ENCODE results near the gene ATP11A. TPM values are rescaled to one million over a fixed set of nuclear protein-coding genes. Genes with fewer than 3 reads are reported as not detected.

ATP11A gene
- total RNA-seq, 1 experiment from 2014 or later = 9.4 TPM

DNA sequence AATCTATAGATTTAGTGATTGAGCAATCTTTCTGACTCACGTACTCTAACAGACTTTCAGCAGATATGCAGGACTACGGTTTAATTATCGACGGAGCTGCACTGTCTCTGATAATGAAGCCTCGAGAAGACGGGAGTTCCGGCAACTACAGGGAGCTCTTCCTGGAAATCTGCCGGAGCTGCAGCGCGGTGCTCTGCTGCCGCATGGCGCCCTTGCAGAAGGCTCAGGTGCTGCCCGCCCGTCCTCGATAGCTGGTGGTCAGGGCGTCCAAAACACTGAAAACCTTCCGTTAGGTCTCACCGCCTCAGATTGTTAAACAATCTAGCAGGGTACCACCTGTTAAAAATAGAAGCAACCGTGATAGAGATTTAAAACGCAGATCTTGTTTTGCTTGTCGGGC, 166.0 kb downstream of the ATP11A start:
- Histone ChIP-seq H3K27ac (ENCODE audit: low read depth, low read length, poor library complexity, severe bottlenecking) (no peak overlapping the region), H3K36me3 (ENCODE audit: insufficient read depth, low read length, poor library complexity, severe bottlenecking) (no peaks in the 10 kb centered on the region), H3K4me3 (ENCODE audit: low read depth, low read length, poor library complexity, severe bottlenecking) (no peak overlapping the region), H3K27me3 (replicated peaks; ENCODE audit: insufficient read depth, low read depth, low read length, poor library complexity) (no peaks in the 10 kb centered on the region), H3K9me3 (ENCODE audit: low read depth, low read length, poor library complexity, severe bottlenecking) (no peaks in the 10 kb centered on the region), H3K4me1 (ENCODE audit: insufficient read depth, low read length, poor library complexity, severe bottlenecking) (no peaks in the 10 kb centered on the region)
- DNase-seq (ENCODE audit: low spot score) = no peak
- no TSS peak for BruUV-seq (replicated peaks)
- POLR2A ChIA-PET (ENCODE audit: low non-redundant PET) = no interaction called here
- CTCF ChIA-PET = no interaction called here
- intact Hi-C loops (cut with micrococcal nuclease; ENCODE audit: unreplicated experiment) = no loop called here
- no peak for TF ChIP-seq EZH2 (IDR thresholded peaks at IDR 0.05; ENCODE audit: borderline replicate concordance, low read depth, low read length, poor library complexity, severe bottlenecking)
- TF ChIP-seq, protein P1, sequence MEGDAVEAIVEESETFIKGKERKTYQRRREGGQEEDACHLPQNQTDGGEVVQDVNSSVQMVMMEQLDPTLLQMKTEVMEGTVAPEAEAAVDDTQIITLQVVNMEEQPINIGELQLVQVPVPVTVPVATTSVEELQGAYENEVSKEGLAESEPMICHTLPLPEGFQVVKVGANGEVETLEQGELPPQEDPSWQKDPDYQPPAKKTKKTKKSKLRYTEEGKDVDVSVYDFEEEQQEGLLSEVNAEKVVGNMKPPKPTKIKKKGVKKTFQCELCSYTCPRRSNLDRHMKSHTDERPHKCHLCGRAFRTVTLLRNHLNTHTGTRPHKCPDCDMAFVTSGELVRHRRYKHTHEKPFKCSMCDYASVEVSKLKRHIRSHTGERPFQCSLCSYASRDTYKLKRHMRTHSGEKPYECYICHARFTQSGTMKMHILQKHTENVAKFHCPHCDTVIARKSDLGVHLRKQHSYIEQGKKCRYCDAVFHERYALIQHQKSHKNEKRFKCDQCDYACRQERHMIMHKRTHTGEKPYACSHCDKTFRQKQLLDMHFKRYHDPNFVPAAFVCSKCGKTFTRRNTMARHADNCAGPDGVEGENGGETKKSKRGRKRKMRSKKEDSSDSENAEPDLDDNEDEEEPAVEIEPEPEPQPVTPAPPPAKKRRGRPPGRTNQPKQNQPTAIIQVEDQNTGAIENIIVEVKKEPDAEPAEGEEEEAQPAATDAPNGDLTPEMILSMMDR (conservative IDR thresholded peaks at IDR 0.05; ENCODE audit: low read depth, low read length) = no peak

DNA sequence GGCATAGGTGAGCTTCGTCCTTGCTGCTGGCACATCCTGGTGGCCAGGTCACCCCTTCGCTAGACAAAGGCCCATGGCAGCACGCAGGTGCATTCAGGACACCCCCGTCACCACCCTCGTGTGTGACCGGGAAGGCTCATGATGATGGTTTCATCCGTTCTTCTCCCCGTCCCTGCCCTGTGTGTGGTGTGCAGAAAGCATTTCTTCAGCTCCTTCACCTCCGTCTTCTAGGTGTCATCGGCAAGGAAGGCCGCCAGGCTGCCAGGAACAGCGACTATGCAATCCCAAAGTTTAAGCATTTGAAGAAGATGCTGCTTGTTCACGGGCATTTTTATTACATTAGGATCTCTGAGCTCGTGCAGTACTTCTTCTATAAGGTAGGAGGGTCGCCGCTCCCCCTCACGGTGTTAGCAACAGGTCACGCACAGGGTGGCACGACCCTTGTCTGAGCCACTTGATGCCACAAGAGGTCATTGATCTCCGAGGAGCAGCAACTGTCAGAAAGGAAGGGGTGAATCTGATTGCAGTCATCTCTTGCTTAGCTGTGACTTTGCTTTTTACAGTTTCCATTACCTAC, 168.2 kb downstream of the ATP11A start:
- ChIA-PET CTCF (no interaction called here), POLR2A (ENCODE audit: low non-redundant PET) (no interaction called here)
- H3K27me3 ChIP-seq (replicated peaks; ENCODE audit: insufficient read depth, low read depth, low read length, poor library complexity) = no peaks in the 10 kb centered on the region
- H3K36me3 ChIP-seq (ENCODE audit: insufficient read depth, low read length, poor library complexity, severe bottlenecking) = no peaks in the 10 kb centered on the region
- no peak overlapping the region for H3K4me3 ChIP-seq (ENCODE audit: low read depth, low read length, poor library complexity, severe bottlenecking)
- TF ChIP-seq EZH2 (IDR thresholded peaks at IDR 0.05; ENCODE audit: borderline replicate concordance, low read depth, low read length, poor library complexity, severe bottlenecking) = no peak
- TF ChIP-seq, protein P1 (conservative IDR thresholded peaks at IDR 0.05; ENCODE audit: low read depth, low read length) = no peak
- no peaks in the 10 kb centered on the region for H3K9me3 ChIP-seq (ENCODE audit: low read depth, low read length, poor library complexity, severe bottlenecking)
- no peaks in the 10 kb centered on the region for H3K4me1 ChIP-seq (ENCODE audit: insufficient read depth, low read length, poor library complexity, severe bottlenecking)
- no peak overlapping the region for H3K27ac ChIP-seq (ENCODE audit: low read depth, low read length, poor library complexity, severe bottlenecking)
- no TSS peak for BruUV-seq (replicated peaks)
- intact Hi-C loops (cut with micrococcal nuclease; ENCODE audit: unreplicated experiment) = no loop called here
- DNase-seq (ENCODE audit: low spot score) = no peak

DNA sequence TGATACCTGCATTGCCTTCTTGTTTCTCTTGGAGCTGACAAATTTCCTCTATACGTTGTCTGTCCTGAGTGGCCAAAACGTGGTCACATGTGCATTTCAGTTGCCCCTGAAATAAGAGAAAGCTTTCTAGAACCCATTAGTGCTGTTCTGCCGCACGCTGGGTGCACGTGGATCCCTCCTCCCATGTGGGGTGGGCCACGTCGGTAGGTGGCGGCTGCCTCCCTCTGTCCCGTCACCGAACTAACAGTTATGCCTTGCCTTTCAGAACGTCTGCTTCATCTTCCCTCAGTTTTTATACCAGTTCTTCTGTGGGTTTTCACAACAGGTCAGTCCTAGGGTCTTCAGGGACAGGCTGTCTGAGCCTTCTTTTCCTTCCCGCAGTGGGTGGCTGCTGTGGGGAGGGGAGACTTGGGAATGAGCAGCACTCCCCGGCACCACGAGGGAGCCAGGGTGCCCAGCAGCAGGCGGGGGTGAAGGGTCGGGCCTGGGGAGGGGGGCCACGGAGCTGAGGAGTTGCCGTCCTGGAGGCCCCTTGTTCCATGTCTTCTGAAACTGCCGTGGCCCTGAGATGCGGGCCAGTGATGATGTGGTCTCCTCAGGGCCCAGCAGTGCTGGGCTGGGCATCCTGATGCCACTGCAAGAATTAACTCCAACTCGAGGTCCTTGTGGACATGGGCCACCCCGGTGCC, 169.4 kb downstream of the ATP11A start:
- Histone ChIP-seq H3K36me3 (ENCODE audit: insufficient read depth, low read length, poor library complexity, severe bottlenecking) (no peaks in the 10 kb centered on the region), H3K9me3 (ENCODE audit: low read depth, low read length, poor library complexity, severe bottlenecking) (no peaks in the 10 kb centered on the region), H3K27ac (ENCODE audit: low read depth, low read length, poor library complexity, severe bottlenecking) (no peak overlapping the region), H3K4me3 (ENCODE audit: low read depth, low read length, poor library complexity, severe bottlenecking) (no peak overlapping the region), H3K4me1 (ENCODE audit: insufficient read depth, low read length, poor library complexity, severe bottlenecking) (no peaks in the 10 kb centered on the region), H3K27me3 (replicated peaks; ENCODE audit: insufficient read depth, low read depth, low read length, poor library complexity) (no peaks in the 10 kb centered on the region)
- intact Hi-C loops (cut with micrococcal nuclease; ENCODE audit: unreplicated experiment) = no loop called here
- BruUV-seq (replicated peaks) = no TSS peak
- no peak for TF ChIP-seq EZH2 (IDR thresholded peaks at IDR 0.05; ENCODE audit: borderline replicate concordance, low read depth, low read length, poor library complexity, severe bottlenecking)
- TF ChIP-seq, protein P1 (conservative IDR thresholded peaks at IDR 0.05; ENCODE audit: low read depth, low read length) = no peak
- DNase-seq (ENCODE audit: low spot score) = no peak
- ChIA-PET CTCF (no interaction called here), POLR2A (ENCODE audit: low non-redundant PET) (no interaction called here)
